HepG2 (cell line): ENCODE measurements around the gene SDC4. TPM values are rescaled to one million over a fixed set of nuclear protein-coding genes. Genes with fewer than 3 reads are reported as not detected.

ENCODE experiments used
- AGO1 ChIP-seq: fragments of 200-400 bp; formaldehyde crosslinking; IDR thresholded peaks from 2 replicates; pipeline ENCODE4 v1.6.1; 2017; ENCODE audit warnings: mild to moderate bottlenecking, low read depth, low read length, moderate library complexity; ENCODE audit not compliant: poor library complexity, severe bottlenecking
- ELF1 ChIP-seq: sonication (generic); formaldehyde crosslinking; IDR thresholded peaks from 2 replicates; pipeline ENCODE4 v1.4.0; 2020; ENCODE audit warnings: missing genetic modification reagents
- IKZF4 ChIP-seq: sonication (generic); formaldehyde crosslinking; IDR thresholded peaks from 2 replicates; pipeline ENCODE4 v1.5.1; 2020; ENCODE audit warnings: borderline replicate concordance, mild to moderate bottlenecking, low read depth, missing genetic modification reagents; ENCODE audit errors: not compliant biosample characterization
- NFYB ChIP-seq: sonication (generic); formaldehyde crosslinking; IDR thresholded peaks from 2 replicates; pipeline ENCODE4 v1.4.0; 2020; ENCODE audit warnings: missing genetic modification reagents
- SALL1 ChIP-seq: sonication (generic); formaldehyde crosslinking; IDR thresholded peaks from 2 replicates; pipeline ENCODE4 v1.8.0; 2022; ENCODE audit warnings: mild to moderate bottlenecking, missing genetic modification reagents
- SNAPC5 ChIP-seq: sonication (generic); formaldehyde crosslinking; IDR thresholded peaks from 2 replicates; pipeline ENCODE4 v1.8.1; 2023; ENCODE audit warnings: mild to moderate bottlenecking, missing genetic modification reagents, borderline replicate concordance
- ZNF318 ChIP-seq: sonication (generic); formaldehyde crosslinking; IDR thresholded peaks from 2 replicates; pipeline ENCODE4 v1.4.0; 2020; ENCODE audit warnings: mild to moderate bottlenecking, missing genetic modification reagents
- ZNF530 ChIP-seq: sonication (generic); formaldehyde crosslinking; IDR thresholded peaks from 2 replicates; pipeline ENCODE4 v1.5.0; 2020; ENCODE audit warnings: low read depth, mild to moderate bottlenecking, missing genetic modification reagents
- ZNF749 ChIP-seq: sonication (generic); formaldehyde crosslinking; IDR thresholded peaks from 2 replicates; pipeline ENCODE4 v1.8.0; 2022; ENCODE audit warnings: mild to moderate bottlenecking, missing genetic modification reagents, moderate library complexity, borderline replicate concordance
- polyA plus RNA-seq, 8 experiments: library from polyadenylated mRNA; depleted of rRNA in 3 of 8; stranded (reverse) in 7 of 8; unstranded in 1 of 8; fragments of >200 nt; fragmentation: Illumina TruSeq in 4 of 8; extraction: Trizol in 4 of 8; gene quantifications; 2 replicates each; pipeline versions ENCODE4 v1.2.1 to v1.2.3, GENCODE V29; 2011 to 2016; ENCODE audit warnings: low read depth in 4 of 8, missing spikeins in 1 of 8, mixed read lengths in 1 of 8; ENCODE audit not compliant: insufficient read depth in 1 of 8
- total RNA-seq, 5 experiments: library from RNA; depleted of rRNA; stranded (reverse); fragments of >200 nt; fragmentation: Illumina TruSeq; extraction: Trizol; gene quantifications; 2 replicates each; pipeline ENCODE4 v1.2.3, GENCODE V29; 2016; ENCODE audit warnings: low read depth in 1 of 5
- TF ChIP-seq, protein P1 (sequence below): sonication (generic); formaldehyde crosslinking; IDR thresholded peaks from 2 replicates; pipeline ENCODE4 v1.4.0; 2020; ENCODE audit warnings: missing genetic modification reagents
- TF ChIP-seq, protein P2 (sequence below): sonication (generic); formaldehyde crosslinking; IDR thresholded peaks from 2 replicates; pipeline ENCODE4 v1.4.0; 2020; ENCODE audit warnings: mild to moderate bottlenecking, low read depth, missing genetic modification reagents

Gene SDC4
- total and polyA plus RNA-seq, 2 of the 13 experiments (the other 11 are each of a cell fraction or from before 2014, with no cell fraction given): 49.0 to 65.1 TPM

DNA sequence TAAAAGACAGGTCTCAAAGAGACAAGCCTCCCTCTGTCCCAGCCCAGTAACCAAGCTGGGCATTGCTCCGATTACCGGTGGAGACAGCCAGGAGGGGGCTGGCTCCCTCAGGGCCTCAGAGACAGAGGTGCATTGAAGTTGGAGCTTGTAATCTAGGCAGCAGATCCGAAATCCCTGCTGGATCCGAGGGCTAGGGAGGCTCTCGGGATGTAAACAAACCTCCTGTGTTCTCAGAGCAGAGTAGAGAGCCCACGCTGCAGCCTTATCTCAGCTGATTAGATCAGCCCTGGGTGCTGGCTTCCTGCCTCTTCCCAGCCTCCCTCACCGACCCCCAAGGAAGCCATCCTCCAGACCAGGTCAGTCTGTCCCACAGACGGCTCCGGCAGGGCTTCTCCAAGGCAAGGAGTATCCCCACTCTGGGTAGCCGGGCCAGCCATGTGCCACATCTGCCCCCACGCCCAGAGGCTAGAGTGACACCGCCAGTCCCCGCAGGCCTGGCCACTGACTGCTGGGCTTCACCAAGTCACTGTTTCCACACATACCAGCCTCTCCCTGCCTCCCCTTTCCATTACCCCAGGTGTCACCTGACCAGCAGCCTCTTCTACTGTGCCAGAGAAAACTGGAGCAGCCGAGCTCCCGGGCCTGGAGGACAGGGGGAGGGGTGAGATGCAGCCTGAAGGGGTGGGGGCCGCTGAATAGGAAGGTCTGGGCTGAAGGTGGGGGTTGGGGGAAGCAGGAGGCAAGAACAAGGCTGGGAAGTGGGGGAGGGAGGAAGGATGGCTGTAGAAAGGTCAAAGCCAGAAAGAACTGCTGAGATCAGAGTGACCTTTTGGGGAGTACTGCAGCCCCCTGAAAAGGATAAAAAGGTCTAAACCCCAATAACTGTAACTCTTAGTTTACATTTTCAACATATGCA lies 6.0 kb downstream of the SDC4 start (continued):
- TF ChIP-seq, protein P1, sequence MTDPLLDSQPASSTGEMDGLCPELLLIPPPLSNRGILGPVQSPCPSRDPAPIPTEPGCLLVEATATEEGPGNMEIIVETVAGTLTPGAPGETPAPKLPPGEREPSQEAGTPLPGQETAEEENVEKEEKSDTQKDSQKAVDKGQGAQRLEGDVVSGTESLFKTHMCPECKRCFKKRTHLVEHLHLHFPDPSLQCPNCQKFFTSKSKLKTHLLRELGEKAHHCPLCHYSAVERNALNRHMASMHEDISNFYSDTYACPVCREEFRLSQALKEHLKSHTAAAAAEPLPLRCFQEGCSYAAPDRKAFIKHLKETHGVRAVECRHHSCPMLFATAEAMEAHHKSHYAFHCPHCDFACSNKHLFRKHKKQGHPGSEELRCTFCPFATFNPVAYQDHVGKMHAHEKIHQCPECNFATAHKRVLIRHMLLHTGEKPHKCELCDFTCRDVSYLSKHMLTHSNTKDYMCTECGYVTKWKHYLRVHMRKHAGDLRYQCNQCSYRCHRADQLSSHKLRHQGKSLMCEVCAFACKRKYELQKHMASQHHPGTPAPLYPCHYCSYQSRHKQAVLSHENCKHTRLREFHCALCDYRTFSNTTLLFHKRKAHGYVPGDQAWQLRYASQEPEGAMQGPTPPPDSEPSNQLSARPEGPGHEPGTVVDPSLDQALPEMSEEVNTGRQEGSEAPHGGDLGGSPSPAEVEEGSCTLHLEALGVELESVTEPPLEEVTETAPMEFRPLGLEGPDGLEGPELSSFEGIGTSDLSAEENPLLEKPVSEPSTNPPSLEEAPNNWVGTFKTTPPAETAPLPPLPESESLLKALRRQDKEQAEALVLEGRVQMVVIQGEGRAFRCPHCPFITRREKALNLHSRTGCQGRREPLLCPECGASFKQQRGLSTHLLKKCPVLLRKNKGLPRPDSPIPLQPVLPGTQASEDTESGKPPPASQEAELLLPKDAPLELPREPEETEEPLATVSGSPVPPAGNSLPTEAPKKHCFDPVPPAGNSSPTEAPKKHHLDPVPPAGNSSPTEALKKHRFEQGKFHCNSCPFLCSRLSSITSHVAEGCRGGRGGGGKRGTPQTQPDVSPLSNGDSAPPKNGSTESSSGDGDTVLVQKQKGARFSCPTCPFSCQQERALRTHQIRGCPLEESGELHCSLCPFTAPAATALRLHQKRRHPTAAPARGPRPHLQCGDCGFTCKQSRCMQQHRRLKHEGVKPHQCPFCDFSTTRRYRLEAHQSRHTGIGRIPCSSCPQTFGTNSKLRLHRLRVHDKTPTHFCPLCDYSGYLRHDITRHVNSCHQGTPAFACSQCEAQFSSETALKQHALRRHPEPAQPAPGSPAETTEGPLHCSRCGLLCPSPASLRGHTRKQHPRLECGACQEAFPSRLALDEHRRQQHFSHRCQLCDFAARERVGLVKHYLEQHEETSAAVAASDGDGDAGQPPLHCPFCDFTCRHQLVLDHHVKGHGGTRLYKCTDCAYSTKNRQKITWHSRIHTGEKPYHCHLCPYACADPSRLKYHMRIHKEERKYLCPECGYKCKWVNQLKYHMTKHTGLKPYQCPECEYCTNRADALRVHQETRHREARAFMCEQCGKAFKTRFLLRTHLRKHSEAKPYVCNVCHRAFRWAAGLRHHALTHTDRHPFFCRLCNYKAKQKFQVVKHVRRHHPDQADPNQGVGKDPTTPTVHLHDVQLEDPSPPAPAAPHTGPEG (CRISPR knock-in tag): no peak
- TF ChIP-seq AGO1 (peak; percentile 59), NFYB (CRISPR knock-in tag) (no peak), ZNF749 (CRISPR knock-in tag) (0 out of 2 replicates have a peak, but pooled peaks have one; percentile 50), SALL1 (peak; percentile 90), ZNF318 (no peak), SNAPC5 (no peak), IKZF4 (CRISPR knock-in tag) (peak; percentile 51), ELF1 (CRISPR knock-in tag) (no peak; the same call in 1 of the 2 replicates), ZNF530 (no peak)
- TF ChIP-seq, protein P2, sequence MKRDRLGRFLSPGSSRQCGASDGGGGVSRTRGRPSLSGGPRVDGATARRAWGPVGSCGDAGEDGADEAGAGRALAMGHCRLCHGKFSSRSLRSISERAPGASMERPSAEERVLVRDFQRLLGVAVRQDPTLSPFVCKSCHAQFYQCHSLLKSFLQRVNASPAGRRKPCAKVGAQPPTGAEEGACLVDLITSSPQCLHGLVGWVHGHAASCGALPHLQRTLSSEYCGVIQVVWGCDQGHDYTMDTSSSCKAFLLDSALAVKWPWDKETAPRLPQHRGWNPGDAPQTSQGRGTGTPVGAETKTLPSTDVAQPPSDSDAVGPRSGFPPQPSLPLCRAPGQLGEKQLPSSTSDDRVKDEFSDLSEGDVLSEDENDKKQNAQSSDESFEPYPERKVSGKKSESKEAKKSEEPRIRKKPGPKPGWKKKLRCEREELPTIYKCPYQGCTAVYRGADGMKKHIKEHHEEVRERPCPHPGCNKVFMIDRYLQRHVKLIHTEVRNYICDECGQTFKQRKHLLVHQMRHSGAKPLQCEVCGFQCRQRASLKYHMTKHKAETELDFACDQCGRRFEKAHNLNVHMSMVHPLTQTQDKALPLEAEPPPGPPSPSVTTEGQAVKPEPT (CRISPR knock-in tag): no peak
